HG02973 (cell line): ENCODE results near the gene SSH2.

Experiments used
- ATAC-seq: cut with Tn5 transposase; IDR thresholded peaks from one replicate; pipeline ENCODE4 v1.9.1; 2021; ENCODE audit warnings: moderate library complexity; ENCODE audit not compliant: unreplicated experiment

SSH2 gene

GRCh38 chr17:29616300-29617048 lies 313.6 kb downstream of the SSH2 start:
- ATAC-seq = no peak

GRCh38 chr17:29615492-29616299 lies 314.3 kb downstream of the SSH2 start:
- ATAC-seq = no peak

GRCh38 chr17:29615048-29615385 lies 315.0 kb downstream of the SSH2 start:
- ATAC-seq = no peak

- no peak for ATAC-seq
Observed at GRCh38 chr17:29614349-29615047, 315.5 kb downstream of the SSH2 start.

DNA sequence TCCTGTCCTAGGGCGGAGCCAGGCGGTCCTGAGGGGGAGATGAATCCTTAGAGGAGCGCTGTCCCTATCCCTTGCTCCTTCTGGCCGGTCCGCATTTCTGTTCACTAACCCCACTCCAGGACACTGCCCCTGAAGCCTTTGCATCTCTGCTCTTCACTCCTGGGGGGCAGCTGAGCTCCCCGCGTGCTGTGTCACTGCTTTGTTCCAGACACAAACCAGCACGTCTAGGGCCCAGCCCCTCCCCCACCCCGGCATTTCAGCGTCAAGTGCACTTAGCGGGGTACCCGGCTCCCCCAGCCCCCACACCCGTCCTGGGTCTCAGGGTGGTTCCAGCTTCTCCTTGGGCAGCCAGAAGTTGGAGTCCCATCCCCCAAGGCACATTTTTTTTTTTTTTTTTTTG lies 316.2 kb downstream of the SSH2 start:
- no peak for ATAC-seq

GRCh38 chr17:29613352-29613837 lies 316.6 kb downstream of the SSH2 start:
- ATAC-seq = no peak

- ATAC-seq = no peak
Observed at GRCh38 chr17:29612404-29613280, 317.4 kb downstream of the SSH2 start.

DNA sequence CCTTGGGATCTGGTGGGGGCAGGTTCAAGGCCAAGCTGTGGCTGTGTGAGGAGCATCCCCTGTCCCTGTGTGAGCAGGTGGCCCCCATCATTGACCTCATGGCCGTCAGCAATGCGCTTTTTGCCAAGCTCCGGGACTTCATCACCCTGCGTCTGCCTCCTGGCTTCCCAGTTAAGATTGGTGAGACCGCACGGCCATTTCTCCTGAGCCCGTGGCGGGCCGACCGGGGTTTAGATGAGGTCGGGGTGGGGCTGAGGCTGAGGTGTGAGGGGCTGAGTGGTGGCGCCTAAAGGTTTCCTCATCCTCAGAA lies 318.0 kb downstream of the SSH2 start:
- no peak for ATAC-seq

DNA sequence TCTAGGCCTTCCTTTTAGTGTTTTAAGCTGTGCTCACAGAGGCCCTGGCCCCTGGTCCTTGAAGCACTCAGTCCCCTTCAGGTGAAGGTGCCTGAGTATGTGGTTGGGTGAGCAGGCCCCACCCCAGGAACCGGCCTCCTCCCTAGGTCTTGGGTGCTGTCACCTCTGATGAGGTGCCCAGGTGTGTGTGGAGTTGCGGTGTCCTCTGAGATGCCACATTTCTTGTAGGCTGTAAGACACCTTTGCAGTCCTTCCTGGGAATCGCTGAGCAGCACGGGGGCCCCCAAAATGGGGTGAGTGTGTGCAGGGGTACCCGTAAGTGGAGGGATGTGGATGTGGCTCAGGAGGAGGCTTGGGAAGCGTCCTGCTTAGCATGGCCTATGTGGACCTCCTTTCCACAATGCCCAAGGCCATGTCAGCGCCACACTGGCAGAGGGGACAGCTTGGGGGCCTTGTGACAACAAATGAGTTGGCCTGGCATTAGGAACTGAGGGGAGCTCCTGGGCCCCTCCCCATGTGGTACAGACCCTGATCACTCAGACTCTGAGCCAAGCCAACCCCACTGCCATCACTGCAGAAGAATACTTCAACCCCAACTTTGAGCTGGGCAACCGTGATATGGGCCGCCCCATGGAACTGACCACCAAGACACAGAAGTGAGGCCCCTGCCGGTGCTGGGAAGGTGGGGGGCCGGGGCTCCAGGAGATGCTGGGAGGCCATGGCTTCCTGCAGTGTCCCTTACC lies 318.5 kb downstream of the SSH2 start:
- no peak for ATAC-seq

- no peak for ATAC-seq
Observed at GRCh38 chr17:29610395-29610794, 319.6 kb downstream of the SSH2 start.

DNA sequence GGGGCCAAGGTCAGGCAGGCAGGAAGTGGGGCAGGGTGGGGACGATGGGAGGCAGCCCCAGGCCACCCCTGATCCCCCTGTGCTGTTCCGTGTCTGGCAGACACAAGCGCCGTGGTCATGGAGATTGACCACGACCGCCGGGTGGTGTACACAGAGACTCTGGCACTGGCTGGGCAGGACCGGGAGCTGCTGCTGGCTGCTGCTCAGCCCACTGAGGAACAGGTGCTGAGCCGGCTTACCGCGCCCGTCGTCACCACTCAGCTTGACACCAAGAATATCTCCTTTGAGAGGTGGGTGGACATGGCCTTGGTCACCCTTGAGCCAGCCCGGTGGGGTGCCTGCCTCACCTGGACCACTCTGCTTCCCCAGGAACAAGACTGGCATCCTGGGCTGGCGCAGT lies 321.0 kb downstream of the SSH2 start:
- no peak for ATAC-seq

DNA sequence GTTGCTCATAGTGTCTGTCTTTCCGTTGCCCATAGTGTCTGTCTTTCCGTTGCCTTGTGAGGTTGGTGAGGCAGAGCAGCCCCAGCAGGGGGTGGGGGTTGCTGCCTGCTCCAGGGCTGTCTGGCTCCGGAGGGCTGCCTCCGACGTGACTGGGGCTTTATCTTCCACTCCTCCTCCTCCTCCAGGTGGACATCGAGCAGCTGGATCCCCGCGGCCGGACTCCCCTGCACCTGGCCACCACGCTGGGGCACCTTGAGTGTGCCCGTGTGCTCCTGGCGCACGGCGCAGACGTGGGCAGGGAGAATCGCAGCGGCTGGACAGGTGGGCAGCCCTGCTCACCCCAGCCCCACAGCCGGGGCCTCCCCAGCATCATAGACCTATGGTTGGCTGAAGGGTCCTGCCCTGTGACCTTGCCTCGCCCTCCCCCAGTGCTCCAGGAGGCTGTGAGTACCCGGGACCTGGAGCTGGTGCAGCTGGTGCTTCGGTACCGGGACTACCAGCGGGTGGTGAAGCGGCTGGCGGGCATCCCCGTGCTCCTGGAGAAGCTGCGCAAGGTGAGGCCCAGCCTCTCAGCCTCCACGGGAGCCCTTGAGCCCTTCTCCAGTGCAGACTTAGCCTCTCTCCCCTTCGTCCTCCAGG lies 322.4 kb downstream of the SSH2 start:
- no peak for ATAC-seq

- no peak for ATAC-seq
Observed at GRCh38 chr17:29603109-29603674, 326.8 kb downstream of the SSH2 start.

GRCh38 chr17:29597361-29598172 lies 332.5 kb downstream of the SSH2 start:
- ATAC-seq = no peak

DNA sequence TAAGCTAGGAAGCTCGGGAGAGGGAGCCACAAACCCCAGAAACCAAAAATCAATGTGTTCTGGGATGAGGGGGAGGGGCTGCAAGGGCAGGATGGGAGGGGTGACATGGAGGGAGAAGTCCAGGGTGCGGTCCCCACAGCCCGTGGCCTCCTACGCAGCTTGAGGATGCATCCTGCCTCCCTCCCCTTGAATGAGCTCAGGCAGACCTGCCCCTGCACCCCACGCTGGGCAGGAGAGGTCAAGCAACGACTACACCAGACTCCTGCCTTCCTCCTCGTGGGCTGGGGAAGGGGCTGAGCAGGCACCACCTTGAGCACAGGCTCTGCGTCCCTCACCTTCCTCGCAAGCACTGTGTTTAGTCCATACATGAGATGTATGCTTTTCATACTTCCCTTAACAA lies 333.2 kb downstream of the SSH2 start:
- ATAC-seq = no peak

DNA sequence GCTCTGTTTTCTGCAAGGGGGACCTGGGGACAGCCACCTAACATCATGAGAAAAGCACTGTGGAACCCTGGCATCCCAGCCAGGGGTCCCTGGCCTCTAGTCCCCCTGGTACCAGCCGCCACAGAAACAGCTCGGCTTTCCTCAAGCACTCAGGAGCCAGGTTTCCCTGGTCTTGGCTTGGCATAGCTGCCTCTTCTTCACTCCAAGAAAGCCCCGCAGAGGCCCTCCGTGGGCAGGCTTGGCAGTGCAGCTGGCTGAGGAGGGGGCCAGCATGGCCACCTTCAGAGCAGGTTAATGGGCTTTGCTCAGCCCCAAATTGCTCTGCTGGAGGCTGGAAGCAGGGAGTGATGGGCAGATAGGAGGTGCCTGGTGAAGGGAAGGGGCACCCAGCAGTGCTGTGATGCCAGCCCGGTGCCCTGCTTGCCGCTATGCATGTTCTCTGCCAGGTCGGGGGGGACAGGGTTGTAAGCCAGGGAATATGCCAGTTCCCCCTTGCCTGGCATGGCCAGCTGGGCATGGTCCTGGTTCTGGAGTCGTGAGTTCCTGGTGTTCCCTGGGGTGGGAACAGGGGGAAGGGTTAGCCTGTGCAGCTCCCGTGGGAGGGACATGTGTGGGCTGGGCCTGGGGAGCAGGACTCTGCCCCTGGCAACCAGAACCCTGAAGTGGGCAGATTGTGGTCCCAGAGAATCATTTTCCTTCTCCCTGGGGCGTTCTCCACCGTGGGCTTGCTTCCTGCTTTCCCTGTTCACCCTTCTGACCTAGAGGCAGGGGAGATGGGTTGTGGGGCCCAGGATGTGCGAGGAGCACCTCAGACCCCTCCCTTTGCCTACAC lies 333.9 kb downstream of the SSH2 start:
- no peak for ATAC-seq

GRCh38 chr17:29595107-29595942 lies 334.7 kb downstream of the SSH2 start:
- ATAC-seq = no peak
